SHP77 treated with DMSO at 0.1 percent for 48 hours (cell line): ENCODE data around the gene CMTM2.
"Not testable (repeated sequence)": the region's sequence is repeated elsewhere in the genome, so short reads cannot be mapped to it uniquely, and the experiment has no call there.

ENCODE experiments used
- DNase-seq: peaks from one replicate; lab custom pipeline; 2025; lab: John Stamatoyannopoulos, UW

CMTM2 gene

GRCh38 chr16:66553223-66553622 lies 26.0 kb upstream of the CMTM2 start:
- no peak for DNase-seq

- DNase-seq, result no peak
Measured at GRCh38 chr16:66554021-66554420, 25.2 kb upstream of the CMTM2 start.

GRCh38 chr16:66554495-66554894 lies 24.8 kb upstream of the CMTM2 start:
- no peak for DNase-seq

GRCh38 chr16:66560107-66560506 lies 19.2 kb upstream of the CMTM2 start:
- DNase-seq, result no peak

- DNase-seq, result no peak
Measured at GRCh38 chr16:66561381-66562080, 17.7 kb upstream of the CMTM2 start.

- DNase-seq, result no peak
Measured at GRCh38 chr16:66562409-66562808, 16.9 kb upstream of the CMTM2 start.

GRCh38 chr16:66562986-66563385 lies 16.3 kb upstream of the CMTM2 start:
- no peak for DNase-seq

GRCh38 chr16:66563574-66564334 lies 15.5 kb upstream of the CMTM2 start:
- DNase-seq, result no peak

GRCh38 chr16:66566051-66566901 lies 13.0 kb upstream of the CMTM2 start, which contains the start of gene CMTM1:
Gene CMTM1 (plus strand): TSS chr16:66566439. CDS start chr16:66566514, 75 bp downstream.
- no peak for DNase-seq

GRCh38 chr16:66567270-66567669 lies 12.0 kb upstream of the CMTM2 start:
- not testable (repeated sequence) for DNase-seq

GRCh38 chr16:66568355-66568754 lies 10.9 kb upstream of the CMTM2 start:
- DNase-seq, result no peak

- DNase-seq, result no peak
Measured at GRCh38 chr16:66569131-66569530, 10.1 kb upstream of the CMTM2 start.

GRCh38 chr16:66569827-66570405 lies 9.3 kb upstream of the CMTM2 start:
- DNase-seq, result no peak

- no peak for DNase-seq
Measured at GRCh38 chr16:66572356-66572755, 6.9 kb upstream of the CMTM2 start.

- DNase-seq, result no peak
Measured at GRCh38 chr16:66574081-66574480, 5.2 kb upstream of the CMTM2 start.

GRCh38 chr16:66574531-66574930 lies 4.7 kb upstream of the CMTM2 start:
- DNase-seq, result no peak

GRCh38 chr16:66575060-66575459 lies 4.2 kb upstream of the CMTM2 start:
- DNase-seq, result no peak

- no peak for DNase-seq
Measured at GRCh38 chr16:66576296-66576695, 3.0 kb upstream of the CMTM2 start.

GRCh38 chr16:66580605-66581209 lies 1.4 kb downstream of the CMTM2 start:
- no peak for DNase-seq

GRCh38 chr16:66581246-66581952 lies 2.1 kb downstream of the CMTM2 start:
- DNase-seq, result no peak
